HEK293T (cell line): ENCODE measurements around the gene PPP1R1B.

Experiments
- BHLHE40 ChIP-seq: fragments of 450-650 bp; IDR thresholded peaks from 2 replicates; pipeline ENCODE4 v1.6.1; 2016; ENCODE audit warnings: mild to moderate bottlenecking, moderate library complexity, borderline replicate concordance
- PKNOX1 ChIP-seq: fragments of 450-650 bp; IDR thresholded peaks from 2 replicates; pipeline ENCODE4 v1.6.1; 2016
- TARDBP ChIP-seq: fragments of 450-650 bp; IDR thresholded peaks from 2 replicates; pipeline ENCODE4 v1.6.1; 2016

GRCh38 chr17:39653662-39654331 lies 27.0 kb downstream of the PPP1R1B start:
- no peak for TF ChIP-seq TARDBP
- TF ChIP-seq BHLHE40: no peak
- no peak for TF ChIP-seq PKNOX1
